Naive thymus-derived CD8-positive, alpha-beta T cell (primary cell): Measurements from ENCODE around the gene RCC2. TPM values are rescaled to one million over a fixed set of nuclear protein-coding genes. Genes with fewer than 3 reads are reported as not detected.
"Not testable (repeated sequence)": the region's sequence is repeated elsewhere in the genome, so short reads cannot be mapped to it uniquely, and the experiment has no call there.

Experiments
- ATAC-seq, 2 donors: fragments of 150-1000 bp; cut with Tn5 transposase in 1 of 2; sonication (Bioruptor Pico), chemical (Tn5 transposase) in 1 of 2; 1 replicate in 1 of 2; 2 replicates in 1 of 2; pipeline ENCODE4 v1.10.0; 2021; ENCODE audit warnings: mild to moderate bottlenecking in 2 of 2, moderate library complexity in 2 of 2
- POLR2A ChIA-PET: fragments of 350-600 bp; sonication (Branson Sonifier 250); formaldehyde crosslinking; loops from one replicate; lab custom pipeline; 2021; ENCODE audit warnings: antibody characterized with exemption; lab: Charles Lee
- DNase-seq, 10 donors: peaks; one replicate each; pipeline versions ENCODE4 v3.0.0 to v3.0.0-alpha.2; 2020 to 2022
- H3K27ac Mint-ChIP-seq, 10 donors: one replicate each; pipeline ENCODE4 v1.8.0; 2020 to 2022; ENCODE audit warnings: mild to moderate bottlenecking in 10 of 10, mixed read lengths in 10 of 10, moderate library complexity in 4 of 10, inconsistent platforms in 1 of 10
- H3K27me3 Mint-ChIP-seq, 5 donors: one replicate each; pipeline ENCODE4 v1.8.0; 2021 to 2022; ENCODE audit warnings: mixed read lengths in 5 of 5
- H3K36me3 Mint-ChIP-seq, 3 donors: one replicate each; pipeline ENCODE4 v1.8.0; 2020 to 2022; ENCODE audit warnings: mixed read lengths in 3 of 3, mild to moderate bottlenecking in 2 of 3, inconsistent platforms in 1 of 3
- H3K4me1 Mint-ChIP-seq, 4 donors: one replicate each; pipeline ENCODE4 v1.8.0; 2021 to 2022; ENCODE audit warnings: mixed read lengths in 4 of 4
- H3K4me3 Mint-ChIP-seq, 10 donors: one replicate each; pipeline ENCODE4 v1.8.0; 2020 to 2022; ENCODE audit warnings: mild to moderate bottlenecking in 10 of 10, mixed read lengths in 10 of 10, moderate library complexity in 6 of 10, inconsistent platforms in 1 of 10
- H3K9me3 Mint-ChIP-seq, 9 donors: one replicate each; pipeline ENCODE4 v1.8.0; 2020 to 2022; ENCODE audit warnings: mixed read lengths in 9 of 9, mild to moderate bottlenecking in 3 of 9, inconsistent platforms in 1 of 9, moderate library complexity in 1 of 9
- polyA plus RNA-seq, 3 donors: library from polyadenylated mRNA; unstranded; fragments of 300-500 nt; fragmentation: Illumina TruSeq; gene quantifications; one replicate each; pipeline ENCODE4 v1.2.3, GENCODE V29; 2021
- total RNA-seq, 8 experiments: library from RNA in 2 of 8; stranded (reverse) in 2 of 8; gene quantifications; one replicate each; pipeline ENCODE4 v1.2.3 and lab custom pipeline; 2021 to 2026

The RCC2 gene
- total and polyA plus RNA-seq, 5 experiments from 2014 or later = 20.8 to 61.9 (median 37.5) TPM

DNA sequence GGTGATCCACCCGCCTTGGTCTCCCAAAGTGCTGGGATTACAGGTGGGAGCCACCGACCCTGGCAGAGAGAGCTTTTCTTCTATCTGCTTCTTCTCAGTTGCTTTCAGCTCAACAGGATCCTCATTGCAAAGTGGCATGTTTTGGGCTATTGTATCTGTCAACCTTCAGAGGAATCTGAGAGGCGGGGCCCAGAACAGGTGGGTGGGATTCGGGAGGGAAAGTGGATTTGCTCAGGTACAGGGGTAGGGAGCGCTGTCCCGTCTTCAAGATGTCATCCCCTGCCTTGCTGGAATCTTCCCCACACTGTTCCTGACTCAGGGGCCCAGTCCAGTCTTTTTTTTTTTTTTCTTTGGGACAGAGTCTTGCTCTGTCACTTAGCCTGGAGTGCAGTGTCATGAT lies 26.9 kb upstream of the RCC2 start:
- H3K36me3 Mint-ChIP-seq = no peaks in the 10 kb centered on the region
- no peak overlapping the region for H3K4me3 Mint-ChIP-seq
- no peaks in the 10 kb centered on the region for H3K9me3 Mint-ChIP-seq
- POLR2A ChIA-PET = no interaction called here
- H3K4me1 Mint-ChIP-seq = peaks cover 0 to 2% (median 1%) of the 10 kb centered on the region in 4 donors
- peaks cover 0 to 7% (median 3%) of the 10 kb centered on the region in 5 donors for H3K27me3 Mint-ChIP-seq
- no peak for DNase-seq
- no peak overlapping the region for H3K27ac Mint-ChIP-seq
- no peak for ATAC-seq

DNA sequence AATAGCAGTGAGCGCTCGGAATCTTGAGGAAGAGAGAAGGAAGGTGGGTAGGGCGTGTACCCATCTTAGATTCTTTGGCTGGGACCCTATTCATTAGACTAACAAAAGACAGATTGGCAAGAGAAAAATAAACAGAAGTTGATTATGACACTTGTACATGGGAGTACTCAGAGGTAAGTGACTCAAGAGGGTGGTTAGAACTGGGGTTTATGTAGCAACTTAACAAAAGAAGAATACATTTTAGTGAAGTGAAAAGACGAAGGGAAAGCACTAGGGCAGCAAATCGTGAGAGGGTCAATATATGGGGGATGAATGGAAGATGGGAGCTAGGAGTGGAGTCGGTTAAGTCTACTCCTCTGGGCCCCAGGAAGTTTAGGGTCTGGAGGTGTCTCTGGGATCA lies 25.8 kb upstream of the RCC2 start:
- Mint-ChIP-seq H3K9me3 (no peaks in the 10 kb centered on the region), H3K4me1 (peaks cover 0 to 2% (median 1%) of the 10 kb centered on the region in 4 donors), H3K36me3 (no peaks in the 10 kb centered on the region), H3K27me3 (peaks cover 0 to 6% (median 3%) of the 10 kb centered on the region in 5 donors), H3K4me3 (no peak overlapping the region), H3K27ac (peak overlapping the region in 1 of 10 donors; percentile 42)
- no peak for ATAC-seq
- no peak for DNase-seq
- POLR2A ChIA-PET = no interaction called here

DNA sequence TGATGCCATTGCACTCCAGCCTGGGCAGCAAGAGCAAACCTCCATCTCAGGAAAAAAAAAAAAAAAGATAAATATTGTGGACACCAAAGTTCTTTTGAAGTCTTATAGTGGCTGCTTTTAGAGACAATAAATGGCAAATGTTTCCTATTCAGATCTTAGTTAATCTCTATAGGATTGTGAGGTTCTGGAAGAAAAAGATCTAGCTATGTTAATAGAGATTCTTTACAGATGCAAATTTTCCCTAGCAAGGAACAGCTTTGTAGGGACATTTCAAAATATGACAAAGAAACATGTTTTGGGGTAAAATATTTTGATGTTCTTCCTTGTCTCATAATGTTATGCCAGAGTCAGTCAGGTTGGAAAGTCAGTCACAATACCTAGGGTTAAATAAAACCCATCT lies 24.5 kb upstream of the RCC2 start:
- Mint-ChIP-seq H3K4me3 (no peak overlapping the region), H3K36me3 (no peaks in the 10 kb centered on the region), H3K27me3 (peaks cover 1 to 6% (median 3%) of the 10 kb centered on the region in 5 donors), H3K27ac (no peak overlapping the region), H3K4me1 (peaks cover 0 to 2% (median 1%) of the 10 kb centered on the region in 4 donors), H3K9me3 (no peaks in the 10 kb centered on the region)
- POLR2A ChIA-PET = no interaction called here
- DNase-seq (no peak), ATAC-seq (no peak)

GRCh38 chr1:17462669-17463068 lies 23.2 kb upstream of the RCC2 start:
- H3K9me3 Mint-ChIP-seq = no peaks in the 10 kb centered on the region
- H3K4me3 Mint-ChIP-seq = no peak overlapping the region
- H3K36me3 Mint-ChIP-seq = no peaks in the 10 kb centered on the region
- ATAC-seq (no peak), DNase-seq (no peak)
- H3K27ac Mint-ChIP-seq = peak overlapping the region in 1 of 10 donors; percentile 29
- POLR2A ChIA-PET = no interaction called here
- H3K27me3 Mint-ChIP-seq = peaks cover 0 to 9% (median 6%) of the 10 kb centered on the region in 5 donors
- H3K4me1 Mint-ChIP-seq = peaks cover 0 to 2% (median 1%) of the 10 kb centered on the region in 4 donors

DNA sequence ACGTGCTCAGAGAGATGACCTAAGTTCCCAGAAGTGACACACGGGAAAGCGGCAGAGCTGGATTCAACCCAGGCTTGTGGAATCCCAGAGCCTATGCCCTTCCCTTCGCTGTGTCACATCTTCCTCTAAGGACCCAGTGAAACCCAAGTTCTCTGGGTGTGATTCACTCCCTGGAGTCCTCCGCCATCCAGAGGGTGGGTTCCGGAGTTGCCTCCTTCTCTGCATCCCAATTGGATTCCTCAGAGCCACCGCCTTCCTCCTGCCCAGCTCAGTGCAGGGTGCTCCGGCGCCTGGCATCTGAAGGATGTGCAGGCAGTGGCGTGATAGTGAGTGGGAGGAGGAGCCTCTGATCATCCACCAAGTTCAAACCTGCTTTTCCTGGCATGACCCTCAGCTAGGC lies 20.7 kb upstream of the RCC2 start:
- Mint-ChIP-seq H3K9me3 (no peaks in the 10 kb centered on the region), H3K27me3 (peaks cover 0 to 9% (median 6%) of the 10 kb centered on the region in 5 donors), H3K4me1 (peaks cover 0 to under 1% (median under 1%) of the 10 kb centered on the region in 4 donors), H3K27ac (no peak overlapping the region), H3K4me3 (no peak overlapping the region), H3K36me3 (no peaks in the 10 kb centered on the region)
- POLR2A ChIA-PET = no interaction called here
- DNase-seq (no peak), ATAC-seq (no peak)

GRCh38 chr1:17458794-17459193 lies 19.3 kb upstream of the RCC2 start:
- POLR2A ChIA-PET = no interaction called here
- H3K36me3 Mint-ChIP-seq = no peaks in the 10 kb centered on the region
- H3K27ac Mint-ChIP-seq = no peak overlapping the region
- ATAC-seq (no peak), DNase-seq (no peak)
- no peaks in the 10 kb centered on the region for H3K9me3 Mint-ChIP-seq
- no peak overlapping the region for H3K4me3 Mint-ChIP-seq
- peaks cover 0 to 9% (median 5%) of the 10 kb centered on the region in 5 donors for H3K27me3 Mint-ChIP-seq
- no peaks in the 10 kb centered on the region for H3K4me1 Mint-ChIP-seq

- Mint-ChIP-seq H3K9me3 (no peaks in the 10 kb centered on the region), H3K4me1 (no peaks in the 10 kb centered on the region), H3K4me3 (no peak overlapping the region), H3K27me3 (peaks cover 0 to 2% (median 0%) of the 10 kb centered on the region in 5 donors), H3K27ac (no peak overlapping the region), H3K36me3 (no peaks in the 10 kb centered on the region)
- POLR2A ChIA-PET = no interaction called here
- ATAC-seq (no peak), DNase-seq (no peak)
Measured at GRCh38 chr1:17452686-17453085, 13.2 kb upstream of the RCC2 start.

DNA sequence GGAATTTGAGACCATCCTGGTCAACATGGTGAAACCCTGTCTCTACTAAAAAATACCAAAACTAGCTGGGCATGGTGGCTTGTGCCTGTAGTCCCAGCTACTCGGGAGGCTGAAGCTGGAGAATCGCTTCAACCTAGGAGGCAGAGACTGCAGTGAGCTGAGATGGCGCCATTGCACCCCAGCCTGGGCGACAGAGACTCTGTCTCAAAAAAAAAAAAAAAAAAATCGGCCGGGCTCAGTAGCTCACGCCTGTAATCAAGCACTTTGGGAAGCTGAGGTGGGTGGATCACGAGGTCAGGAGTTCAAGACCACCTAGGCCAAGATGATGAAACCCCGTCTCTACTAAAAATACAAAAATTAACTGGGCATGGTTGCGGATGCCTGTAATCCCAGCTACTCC lies 12.7 kb upstream of the RCC2 start:
- H3K4me3 Mint-ChIP-seq, H3K36me3 Mint-ChIP-seq, H3K9me3 Mint-ChIP-seq, H3K4me1 Mint-ChIP-seq, POLR2A ChIA-PET, H3K27me3 Mint-ChIP-seq, DNase-seq, ATAC-seq, H3K27ac Mint-ChIP-seq: not testable (repeated sequence)

- no peaks in the 10 kb centered on the region for H3K36me3 Mint-ChIP-seq
- H3K4me3 Mint-ChIP-seq = no peak overlapping the region
- POLR2A ChIA-PET = no interaction called here
- H3K27ac Mint-ChIP-seq = peak overlapping the region in 1 of 10 donors; percentile 24
- peaks cover 0 to 2% (median 0%) of the 10 kb centered on the region in 5 donors for H3K27me3 Mint-ChIP-seq
- no peaks in the 10 kb centered on the region for H3K4me1 Mint-ChIP-seq
- H3K9me3 Mint-ChIP-seq = no peaks in the 10 kb centered on the region
- DNase-seq (no peak), ATAC-seq (no peak)
Measured at GRCh38 chr1:17451731-17452130, 12.3 kb upstream of the RCC2 start.

- Mint-ChIP-seq H3K27ac (no peak overlapping the region), H3K36me3 (no peaks in the 10 kb centered on the region), H3K4me3 (no peak overlapping the region), H3K4me1 (no peaks in the 10 kb centered on the region), H3K27me3 (peaks cover 0 to 5% (median 0%) of the 10 kb centered on the region in 5 donors), H3K9me3 (no peaks in the 10 kb centered on the region)
- DNase-seq = no peak
- POLR2A ChIA-PET = no interaction called here
- no peak for ATAC-seq
Measured at GRCh38 chr1:17447501-17447992, 8.1 kb upstream of the RCC2 start.

GRCh38 chr1:17442841-17443240 lies 3.4 kb upstream of the RCC2 start:
- peaks cover 0 to 5% (median 0%) of the 10 kb centered on the region in 5 donors for H3K27me3 Mint-ChIP-seq
- H3K27ac Mint-ChIP-seq = peak overlapping the region in 1 of 10 donors; percentile 24
- no peak overlapping the region for H3K4me3 Mint-ChIP-seq
- POLR2A ChIA-PET = no interaction called here
- no peaks in the 10 kb centered on the region for H3K9me3 Mint-ChIP-seq
- ATAC-seq = no peak
- DNase-seq = no peak
- peaks cover 6 to 18% (median 15%) of the 10 kb centered on the region in 4 donors for H3K4me1 Mint-ChIP-seq
- no peaks in the 10 kb centered on the region for H3K36me3 Mint-ChIP-seq

DNA sequence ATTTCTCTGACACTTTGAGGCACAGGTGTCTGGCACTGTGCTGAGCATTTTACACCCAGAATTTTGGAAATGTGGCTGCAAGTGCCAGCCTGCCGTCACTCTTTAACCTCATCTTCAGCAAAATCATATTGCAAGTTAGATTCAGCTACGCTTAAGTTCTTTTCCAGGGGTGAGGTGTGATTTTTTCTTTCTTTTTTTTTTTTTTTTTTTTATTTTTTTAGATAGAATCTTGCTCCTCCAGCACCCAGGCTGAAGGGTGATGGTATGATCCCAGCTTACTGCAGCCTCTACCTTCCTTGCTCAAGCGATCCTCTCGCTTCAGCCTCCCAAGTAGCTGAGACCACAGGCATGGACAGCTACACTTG lies 2.5 kb upstream of the RCC2 start:
- H3K4me3 Mint-ChIP-seq = no peak overlapping the region
- peaks cover 6 to 22% (median 17%) of the 10 kb centered on the region in 4 donors for H3K4me1 Mint-ChIP-seq
- H3K9me3 Mint-ChIP-seq = no peaks in the 10 kb centered on the region

DNA sequence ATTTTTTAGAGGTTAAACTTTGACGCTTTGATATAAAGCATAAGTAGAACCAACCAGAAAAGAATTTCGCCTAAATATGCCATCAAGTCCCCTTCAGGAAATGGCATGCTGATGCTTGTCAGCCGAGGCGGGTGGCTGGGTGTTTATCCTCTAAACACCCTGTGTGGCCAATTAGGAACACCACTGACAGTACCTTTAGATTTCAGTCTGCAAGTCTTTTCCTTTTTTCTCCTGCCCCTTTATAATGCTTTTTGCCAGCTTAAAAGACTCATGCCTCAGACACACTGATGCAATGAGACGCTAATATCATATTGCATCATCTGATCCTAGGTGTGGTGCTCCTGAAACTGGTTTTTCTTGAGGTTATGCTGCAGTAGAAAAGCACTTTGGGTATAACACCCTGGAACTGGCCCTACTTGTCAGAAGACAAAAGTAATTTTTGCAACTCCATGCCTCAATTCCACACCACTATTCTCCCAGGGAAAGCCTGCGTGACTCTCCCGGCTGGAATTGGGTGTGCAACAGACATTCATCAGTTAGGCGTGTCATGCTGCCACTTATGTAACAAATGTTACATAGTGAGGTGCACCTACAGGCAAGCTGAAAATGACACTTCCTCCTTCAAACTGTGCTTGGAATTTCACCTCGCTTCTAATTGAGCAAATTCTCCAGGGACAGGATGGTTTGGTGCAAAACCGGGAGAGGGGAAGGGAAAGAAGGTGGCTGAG lies 2.0 kb upstream of the RCC2 start:
- ATAC-seq (no peak), DNase-seq (no peak)
- H3K4me1 Mint-ChIP-seq = peaks cover 6 to 28% (median 23%) of the 10 kb centered on the region in 4 donors
- peak overlapping the region in 2 of 10 donors; percentile 22 to 60 for H3K27ac Mint-ChIP-seq
- peak overlapping the region in 4 of 10 donors; percentile 19 to 59 (median 40) for H3K4me3 Mint-ChIP-seq
- no peaks in the 10 kb centered on the region for H3K9me3 Mint-ChIP-seq
- peaks cover 0 to 5% (median 0%) of the 10 kb centered on the region in 5 donors for H3K27me3 Mint-ChIP-seq
- POLR2A ChIA-PET = no interaction called here
- no peaks in the 10 kb centered on the region for H3K36me3 Mint-ChIP-seq

More for the DNA sequence above, 2.5 kb upstream of the RCC2 start:
- Mint-ChIP-seq H3K27me3 (peaks cover 0 to 5% (median 0%) of the 10 kb centered on the region in 5 donors), H3K27ac (no peak overlapping the region), H3K36me3 (no peaks in the 10 kb centered on the region)
- DNase-seq (no peak), ATAC-seq (no peak)
- POLR2A ChIA-PET = no interaction called here
